Activated CD4-positive, alpha-beta T cell treated with anti-CD3 and anti-CD28 coated beads for 36 hours (primary cell): ENCODE measurements around the gene MYLK2. TPM values are rescaled to one million over a fixed set of nuclear protein-coding genes. Genes with fewer than 3 reads are reported as not detected.

Source experiments
- ATAC-seq: fragments of 200-7000 bp; cut with Tn5 transposase; one replicate; pipeline ENCODE4 v1.10.0; 2021; ENCODE audit warnings: mild to moderate bottlenecking, moderate library complexity
- CTCF ChIA-PET: fragments of 350-600 bp; sonication (Branson Sonifier 250); formaldehyde crosslinking; loops from one replicate; lab custom pipeline; 2021; ENCODE audit warnings: antibody characterized with exemption; lab: Charles Lee
- POLR2A ChIA-PET: fragments of 350-600 bp; sonication (Branson Sonifier 250); formaldehyde crosslinking; loops from one replicate; lab custom pipeline; 2021; ENCODE audit warnings: antibody characterized with exemption, inconsistent platforms; lab: Charles Lee
- DNase-seq: peaks from one replicate; pipeline ENCODE4 v3.0.0-alpha.2; 2020
- H3K27ac Mint-ChIP-seq: one replicate; pipeline ENCODE4 v1.8.0; 2021; ENCODE audit warnings: mixed read lengths
- H3K27me3 Mint-ChIP-seq: one replicate; pipeline ENCODE4 v1.8.0; 2021; ENCODE audit warnings: mixed read lengths
- H3K36me3 Mint-ChIP-seq: one replicate; pipeline ENCODE4 v1.8.0; 2021; ENCODE audit warnings: low read depth, mixed read lengths
- H3K4me1 Mint-ChIP-seq: one replicate; pipeline ENCODE4 v1.8.0; 2021; ENCODE audit warnings: mixed read lengths
- H3K4me3 Mint-ChIP-seq: one replicate; pipeline ENCODE4 v1.8.0; 2021; ENCODE audit warnings: mild to moderate bottlenecking, moderate library complexity, mixed read lengths
- H3K9me3 Mint-ChIP-seq: one replicate; pipeline ENCODE4 v1.8.0; 2021; ENCODE audit warnings: low read depth, mixed read lengths
- intact Hi-C, 2 experiments: fragments of 100-400 bp; cut with DNase I in 1 of 2; cut with micrococcal nuclease in 1 of 2; formaldehyde crosslinking; loops; one replicate each; pipeline versions ENCODE4 v1.14.2 to v1.15.1; 2022 to 2024; cut with DNase I, micrococcal nuclease
- total RNA-seq, 2 experiments: library from RNA; stranded (reverse); gene quantifications; one replicate each; pipeline ENCODE4 v1.2.3, GENCODE V29; 2021

The MYLK2 gene
- under 1 TPM; 0.39 TPM for total RNA-seq

- H3K27me3 Mint-ChIP-seq = no peaks in the 10 kb centered on the region
- H3K4me1 Mint-ChIP-seq = peaks cover 4% of the 10 kb centered on the region
- H3K9me3 Mint-ChIP-seq = no peaks in the 10 kb centered on the region
- DNase-seq = no peak
- H3K36me3 Mint-ChIP-seq = no peaks in the 10 kb centered on the region
- intact Hi-C loops = no loop called here
- ATAC-seq = no peak
- no peak within 1 kb of the TSS for H3K27ac Mint-ChIP-seq
- ChIA-PET CTCF (interaction anchor here (0.6 to 1.4 kb wide), 2 partner anchors 13 to 63 kb away, joined by 3 to 4 read pairs; no protein-coding TSS in a partner anchor), POLR2A (no interaction called here)
- H3K4me3 Mint-ChIP-seq = no peak within 1 kb of the TSS
Observed at GRCh38 chr20:31819083-31819784, at the start of gene MYLK2. Gene MYLK2 (plus strand): TSS chr20:31819356. CDS start chr20:31819581, 225 bp downstream.

GRCh38 chr20:31769681-31770080, 49.5 kb upstream of the MYLK2 start:
- intact Hi-C loops = no loop called here
- H3K27ac Mint-ChIP-seq = no peak overlapping the region
- POLR2A ChIA-PET = no interaction called here
- no peaks in the 10 kb centered on the region for H3K27me3 Mint-ChIP-seq
- no peak overlapping the region for H3K4me3 Mint-ChIP-seq
- CTCF ChIA-PET = no interaction called here
- no peaks in the 10 kb centered on the region for H3K9me3 Mint-ChIP-seq
- no peak for ATAC-seq
- DNase-seq = no peak
- H3K36me3 Mint-ChIP-seq = peaks cover 62% of the 10 kb centered on the region
- H3K4me1 Mint-ChIP-seq = peaks cover 2% of the 10 kb centered on the region

GRCh38 chr20:31770243-31770642, 48.9 kb upstream of the MYLK2 start:
- Mint-ChIP-seq H3K27me3 (no peaks in the 10 kb centered on the region), H3K36me3 (peaks cover 61% of the 10 kb centered on the region), H3K9me3 (no peaks in the 10 kb centered on the region), H3K27ac (no peak overlapping the region), H3K4me1 (peaks cover 2% of the 10 kb centered on the region), H3K4me3 (no peak overlapping the region)
- ChIA-PET CTCF (interaction anchor here (0.6 kb wide), 1 partner anchor 935 kb away, joined by 6 read pairs; no protein-coding TSS in a partner anchor), POLR2A (no interaction called here)
- intact Hi-C loops = no loop called here
- no peak for ATAC-seq
- DNase-seq = no peak

- no peaks in the 10 kb centered on the region for H3K27me3 Mint-ChIP-seq
- no peak overlapping the region for H3K27ac Mint-ChIP-seq
- peaks cover 72% of the 10 kb centered on the region for H3K36me3 Mint-ChIP-seq
- intact Hi-C loops = no loop called here
- DNase-seq = no peak
- ChIA-PET POLR2A (no interaction called here), CTCF (no interaction called here)
- no peak overlapping the region for H3K4me3 Mint-ChIP-seq
- H3K4me1 Mint-ChIP-seq = peaks cover 2% of the 10 kb centered on the region
- no peaks in the 10 kb centered on the region for H3K9me3 Mint-ChIP-seq
- ATAC-seq = no peak
Observed at GRCh38 chr20:31774408-31774807, 44.7 kb upstream of the MYLK2 start.

GRCh38 chr20:31780839-31781238, 38.3 kb upstream of the MYLK2 start:
- no peak for ATAC-seq
- no peak overlapping the region for H3K27ac Mint-ChIP-seq
- H3K4me3 Mint-ChIP-seq = no peak overlapping the region
- DNase-seq = no peak
- H3K36me3 Mint-ChIP-seq = peaks cover 65% of the 10 kb centered on the region
- CTCF ChIA-PET = interaction anchor here (1.0 kb wide), 1 partner anchor 8 kb away, joined by 3 read pairs; no protein-coding TSS in a partner anchor
- POLR2A ChIA-PET = no interaction called here
- H3K27me3 Mint-ChIP-seq = no peaks in the 10 kb centered on the region
- no peaks in the 10 kb centered on the region for H3K9me3 Mint-ChIP-seq
- H3K4me1 Mint-ChIP-seq = no peaks in the 10 kb centered on the region
- intact Hi-C loops = no loop called here

- ChIA-PET POLR2A (no interaction called here), CTCF (interaction anchor here (0.7 kb wide), 1 partner anchor 53 kb away, joined by 3 read pairs; no protein-coding TSS in a partner anchor)
- no peaks in the 10 kb centered on the region for H3K9me3 Mint-ChIP-seq
- peaks cover 66% of the 10 kb centered on the region for H3K36me3 Mint-ChIP-seq
- no peak overlapping the region for H3K27ac Mint-ChIP-seq
- DNase-seq (no peak), ATAC-seq (no peak)
- no peak overlapping the region for H3K4me3 Mint-ChIP-seq
- no peaks in the 10 kb centered on the region for H3K27me3 Mint-ChIP-seq
- intact Hi-C loops = no loop called here
- no peaks in the 10 kb centered on the region for H3K4me1 Mint-ChIP-seq
Observed at GRCh38 chr20:31781945-31782344, 37.2 kb upstream of the MYLK2 start.

GRCh38 chr20:31784354-31785044, 34.7 kb upstream of the MYLK2 start:
- H3K4me3 Mint-ChIP-seq = no peak overlapping the region
- CTCF ChIA-PET = interaction anchor here (0.5 kb wide), 1 partner anchor 241 kb away, joined by 3 read pairs; no protein-coding TSS in a partner anchor

GRCh38 chr20:31785089-31785488, 34.1 kb upstream of the MYLK2 start:
- Mint-ChIP-seq H3K9me3 (no peaks in the 10 kb centered on the region), H3K27me3 (no peaks in the 10 kb centered on the region), H3K4me3 (no peak overlapping the region), H3K27ac (no peak overlapping the region), H3K36me3 (peaks cover 56% of the 10 kb centered on the region), H3K4me1 (no peaks in the 10 kb centered on the region)
- ATAC-seq = no peak
- no peak for DNase-seq
- CTCF ChIA-PET = interaction anchor here (0.5 kb wide), 1 partner anchor 240 kb away, joined by 3 read pairs; no protein-coding TSS in a partner anchor
- intact Hi-C loops = loop anchor here in 1 of 2 experiments (5.0 kb wide), 1 partner anchor 33 kb away; no protein-coding TSS in a partner anchor
- POLR2A ChIA-PET = no interaction called here

More at GRCh38 chr20:31784354-31785044, 34.7 kb upstream of the MYLK2 start:
- H3K27ac Mint-ChIP-seq = no peak overlapping the region
- H3K9me3 Mint-ChIP-seq = no peaks in the 10 kb centered on the region
- ATAC-seq = no peak
- no peak for DNase-seq
- H3K36me3 Mint-ChIP-seq = peaks cover 59% of the 10 kb centered on the region
- POLR2A ChIA-PET = no interaction called here
- intact Hi-C loops = loop anchor here in 1 of 2 experiments (5.0 kb wide), 1 partner anchor 32 kb away; no protein-coding TSS in a partner anchor
- H3K27me3 Mint-ChIP-seq = no peaks in the 10 kb centered on the region
- no peaks in the 10 kb centered on the region for H3K4me1 Mint-ChIP-seq

- intact Hi-C loops = loop anchor here in 1 of 2 experiments (5.0 kb wide), 1 partner anchor 36 kb away; no protein-coding TSS in a partner anchor
- no peaks in the 10 kb centered on the region for H3K4me1 Mint-ChIP-seq
- no peak for ATAC-seq
- no peaks in the 10 kb centered on the region for H3K9me3 Mint-ChIP-seq
- CTCF ChIA-PET = interaction anchor here (0.8 to 1.0 kb wide), 2 partner anchors 8 to 23 kb away, joined by 3 read pairs; no protein-coding TSS in a partner anchor
- H3K36me3 Mint-ChIP-seq = peaks cover 50% of the 10 kb centered on the region
- no peak overlapping the region for H3K4me3 Mint-ChIP-seq
- no peak overlapping the region for H3K27ac Mint-ChIP-seq
- DNase-seq = peak; percentile 8
- POLR2A ChIA-PET = no interaction called here
- no peaks in the 10 kb centered on the region for H3K27me3 Mint-ChIP-seq
Observed at GRCh38 chr20:31788578-31788977, 30.6 kb upstream of the MYLK2 start.

- POLR2A ChIA-PET = no interaction called here
- no peak for DNase-seq
- H3K4me1 Mint-ChIP-seq = no peaks in the 10 kb centered on the region
- no peak for ATAC-seq
- no peak overlapping the region for H3K27ac Mint-ChIP-seq
- no peaks in the 10 kb centered on the region for H3K9me3 Mint-ChIP-seq
- no peaks in the 10 kb centered on the region for H3K27me3 Mint-ChIP-seq
- H3K36me3 Mint-ChIP-seq = peaks cover 49% of the 10 kb centered on the region
- CTCF ChIA-PET = no interaction called here
- intact Hi-C loops = no loop called here
- no peak overlapping the region for H3K4me3 Mint-ChIP-seq
Observed at GRCh38 chr20:31790401-31790800, 28.8 kb upstream of the MYLK2 start.

GRCh38 chr20:31797364-31797763, 21.8 kb upstream of the MYLK2 start:
- Mint-ChIP-seq H3K36me3 (peaks cover 67% of the 10 kb centered on the region), H3K4me1 (no peaks in the 10 kb centered on the region), H3K9me3 (no peaks in the 10 kb centered on the region), H3K27ac (no peak overlapping the region), H3K4me3 (no peak overlapping the region), H3K27me3 (no peaks in the 10 kb centered on the region)
- CTCF ChIA-PET = interaction anchor here (1.6 kb wide), 1 partner anchor 10 kb away, joined by 5 read pairs; no protein-coding TSS in a partner anchor
- intact Hi-C loops = no loop called here
- DNase-seq = no peak
- no peak for ATAC-seq
- POLR2A ChIA-PET = no interaction called here
